Endothelial cell of umbilical vein (primary cell): Measurements from ENCODE around the gene ST6GAL1. TPM values are rescaled to one million over a fixed set of nuclear protein-coding genes. Genes with fewer than 3 reads are reported as not detected.

ENCODE experiments used
- BruUV-seq: library from RNA; stranded (reverse); fragments of 400-500 nt; replicated peaks from 2 replicates; lab custom pipeline; 2021; lab: Mats Ljungman, UMichigan
- CTCF ChIA-PET: fragments of 300-600, 350-600 bp; sonication (Branson Sonifier 250); formaldehyde crosslinking; loops from one replicate; lab custom pipeline; 2021; ENCODE audit warnings: antibody characterized with exemption, inconsistent platforms; lab: Charles Lee
- POLR2A ChIA-PET: fragments of 300-600, 350-600 bp; sonication (Branson Sonifier 250); formaldehyde crosslinking; loops from one replicate; lab custom pipeline; 2021; ENCODE audit warnings: antibody characterized with exemption, inconsistent platforms; lab: Charles Lee
- DNase-seq: peaks from one replicate; pipeline ENCODE4 v3.0.0-alpha.2; 2011; ENCODE audit warnings: low read depth, low spot score
- FAIRE-seq: peaks from 2 replicates; lab custom pipeline; 2011; peaks lifted over from hg19 to GRCh38; lab: Jason Lieb, UNC
- H2AFZ ChIP-seq: 2 replicates; pipeline ENCODE4 v1.6.0; 2012; ENCODE audit warnings: low read depth, low read length, control low read depth, inconsistent platforms
- H3K27ac ChIP-seq: 2 replicates; pipeline ENCODE4 v1.5.1; 2011; ENCODE audit warnings: low read depth, mild to moderate bottlenecking, control low read depth, low read length, moderate library complexity; ENCODE audit not compliant: insufficient read depth
- H3K27me3 ChIP-seq, 2 experiments: 2 replicates each; pipeline versions ENCODE4 v1.6.0 to v1.6.1; 2011; ENCODE audit warnings: low read length in 2 of 2, mixed read lengths in 1 of 2; ENCODE audit not compliant: control insufficient read depth in 2 of 2, insufficient read depth in 2 of 2
- H3K36me3 ChIP-seq, 2 experiments: 2 replicates in 1 of 2; 3 replicates in 1 of 2; pipeline ENCODE4 v1.5.1; 2011; ENCODE audit warnings: low read length in 2 of 2, mild to moderate bottlenecking in 1 of 2, moderate library complexity in 1 of 2; ENCODE audit not compliant: control insufficient read depth in 2 of 2, insufficient read depth in 2 of 2; ENCODE audit errors: extremely low read depth in 1 of 2
- H3K4me1 ChIP-seq: 3 replicates; pipeline ENCODE4 v1.5.1; 2011; ENCODE audit warnings: mild to moderate bottlenecking, low read length; ENCODE audit not compliant: control insufficient read depth, insufficient read depth; ENCODE audit errors: extremely low read depth
- H3K4me2 ChIP-seq: 2 replicates; pipeline ENCODE4 v1.6.1; 2011; ENCODE audit warnings: low read length, control low read depth, mixed read lengths; ENCODE audit not compliant: insufficient read depth
- H3K4me3 ChIP-seq, 3 experiments: fragments of 200-600 bp in 1 of 3; sonication (generic), shearing (Covaris generic) in 1 of 3; replicated peaks in 1 of 3; 2 replicates each; pipeline ENCODE4 v1.5.1; 2011 to 2016; ENCODE audit warnings: control low read depth in 3 of 3, low read length in 3 of 3, mild to moderate bottlenecking in 2 of 3, inconsistent platforms in 1 of 3, low read depth in 1 of 3, moderate library complexity in 1 of 3; ENCODE audit not compliant: insufficient read depth in 1 of 3
- H3K79me2 ChIP-seq: 2 replicates; pipeline ENCODE4 v1.6.0; 2012; ENCODE audit warnings: low read length, inconsistent platforms; ENCODE audit not compliant: control insufficient read depth, insufficient read depth
- H3K9ac ChIP-seq: replicated peaks from 2 replicates; pipeline ENCODE3; 2011; ENCODE audit warnings: low read length, control low read depth; ENCODE audit not compliant: insufficient read depth; ENCODE audit errors: extremely low read depth
- H3K9me1 ChIP-seq: replicated peaks from 3 replicates; pipeline ENCODE4 v1.6.0; 2011; ENCODE audit warnings: mild to moderate bottlenecking, low read length; ENCODE audit not compliant: control insufficient read depth, insufficient read depth; ENCODE audit errors: extremely low read depth
- H3K9me3 ChIP-seq: replicated peaks from 2 replicates; pipeline ENCODE4 v1.5.1; 2012; ENCODE audit warnings: low read length, inconsistent platforms; ENCODE audit not compliant: control insufficient read depth, insufficient read depth
- H4K20me1 ChIP-seq: replicated peaks from 2 replicates; pipeline ENCODE3; 2011; ENCODE audit warnings: mild to moderate bottlenecking, low read length; ENCODE audit not compliant: control insufficient read depth, insufficient read depth; ENCODE audit errors: extremely low read depth
- CTCF ChIP-seq, 2 donors: IDR thresholded peaks; 1 replicate in 1 of 2; 2 replicates in 1 of 2; pipeline ENCODE4 v1.5.1; 2011; ENCODE audit warnings: low read length in 2 of 2, mild to moderate bottlenecking in 2 of 2, moderate library complexity in 2 of 2, control low read depth in 1 of 2, inconsistent platforms in 1 of 2, low read depth in 1 of 2; ENCODE audit not compliant: insufficient read depth in 1 of 2; ENCODE audit errors: extremely low read depth in 1 of 2
- EZH2 ChIP-seq: IDR thresholded peaks from 2 replicates; pipeline ENCODE4 v1.6.1; 2012; ENCODE audit warnings: borderline replicate concordance, low read depth, mild to moderate bottlenecking, moderate library complexity, low read length, inconsistent platforms; ENCODE audit not compliant: severe bottlenecking
- FOS ChIP-seq: IDR thresholded peaks from 2 replicates; pipeline ENCODE4 v1.6.1; 2011; ENCODE audit warnings: mild to moderate bottlenecking, low read length, moderate library complexity, borderline replicate concordance; ENCODE audit not compliant: insufficient read depth
- GATA2 ChIP-seq: IDR thresholded peaks from 2 replicates; pipeline ENCODE4 v1.7.0; 2011; ENCODE audit warnings: low read depth, mild to moderate bottlenecking, moderate library complexity, mixed read lengths, low read length; ENCODE audit not compliant: insufficient read length, insufficient read depth
- JUN ChIP-seq: IDR thresholded peaks from 2 replicates; pipeline ENCODE4 v1.6.1; 2011; ENCODE audit warnings: borderline replicate concordance, low read depth; ENCODE audit not compliant: insufficient read length, insufficient read depth
- MAX ChIP-seq: IDR thresholded peaks from 2 replicates; pipeline ENCODE4 v1.6.1; 2011; ENCODE audit not compliant: insufficient read depth, insufficient read length
- MYC ChIP-seq: IDR thresholded peaks from one replicate; pipeline ENCODE4 v1.6.1; 2011; ENCODE audit warnings: mild to moderate bottlenecking, low read depth, low read length
- POLR2A ChIP-seq: IDR thresholded peaks from 2 replicates; pipeline ENCODE4 v1.6.1; 2012; ENCODE audit warnings: low read depth, mild to moderate bottlenecking, control low read depth, low read length
- POLR2AphosphoS5 ChIP-seq: IDR thresholded peaks from 2 replicates; pipeline ENCODE4 v1.6.1; 2012; ENCODE audit warnings: low read depth, mild to moderate bottlenecking, control low read depth, low read length, moderate library complexity; ENCODE audit not compliant: insufficient read depth
- dilution Hi-C: fragments of 300-500 bp; cut with MboI; formaldehyde crosslinking; loops from one replicate; pipeline ENCODE4 v1.15.0; 2019; ENCODE audit warnings: low sequenced_read_pairs; ENCODE audit not compliant: extremely low pct_ligation_motif_present
- intact Hi-C: fragments of 100-400 bp; cut with micrococcal nuclease; formaldehyde crosslinking; loops from one replicate; pipeline ENCODE4 v1.10.0; 2022
- polyA plus RNA-seq, 4 experiments: library from polyadenylated mRNA; depleted of rRNA in 3 of 4; stranded (reverse) in 3 of 4; unstranded in 1 of 4; fragments of >200 nt; gene quantifications; 2 replicates each; pipeline versions ENCODE4 v1.2.1 to v1.2.3, GENCODE V29; 2011 to 2012; ENCODE audit warnings: missing spikeins in 1 of 4
- total RNA-seq: library from RNA; stranded (reverse); gene quantifications from 2 replicates; pipeline ENCODE4 v1.2.3, GENCODE V29; 2021

The ST6GAL1 gene
- total and polyA plus RNA-seq, 2 donors (not counting 3 experiments of a cell fraction or from before 2014, with no cell fraction given): 63.9 to 101 TPM

- DNase-seq (no peak), FAIRE-seq (no peak)
- no peaks in the 10 kb centered on the region for H3K9me1 ChIP-seq
- TF ChIP-seq POLR2AphosphoS5 (no peak), CTCF (IDR thresholded peaks at IDR 0.05; ENCODE audit: extremely low read depth in 1 of 2, insufficient read depth in 1 of 2, low read depth in 1 of 2, low read length in 2 of 2) (no peak), MYC (no peak), EZH2 (no peak), JUN (no peak), FOS (no peak), GATA2 (no peak), MAX (no peak), POLR2A (no peak)
- no peak overlapping the region for H3K4me2 ChIP-seq
- no TSS peak for BruUV-seq
- ChIA-PET POLR2A (no interaction called here), CTCF (interaction anchor here (1.7 kb wide), 1 partner anchor 19 kb away, joined by 10 read pairs; the partner anchor contains the start of gene RPL39L)
- H3K4me3 ChIP-seq: no peak overlapping the region
- no peak overlapping the region for H3K27ac ChIP-seq
- H3K9me3 ChIP-seq: no peaks in the 10 kb centered on the region
- H3K27me3 ChIP-seq: no peaks in the 10 kb centered on the region
- no peaks in the 10 kb centered on the region for H3K79me2 ChIP-seq
- dilution Hi-C loops (no loop called here), intact Hi-C loops (no loop called here)
- no peak overlapping the region for H3K9ac ChIP-seq
- no peaks in the 10 kb centered on the region for H4K20me1 ChIP-seq
- peaks cover 0 to 3% of the 10 kb centered on the region in 2 experiments for H3K36me3 ChIP-seq
- no peaks in the 10 kb centered on the region for H3K4me1 ChIP-seq
- no peak overlapping the region for H2AFZ ChIP-seq
Observed at GRCh38 chr3:187120326-187120725, 190.0 kb downstream of the ST6GAL1 start.
